GM23338 (cell line): ENCODE data around the gene SCIN. TPM values are rescaled to one million over a fixed set of nuclear protein-coding genes. Genes with fewer than 3 reads are reported as not detected.

Experiments
- ATAC-seq: fragments of 200-7000 bp; cut with Tn5 transposase; 3 replicates; pipeline ENCODE4 v1.9.1; 2020
- DNase-seq: peaks from one replicate; pipeline ENCODE4 v3.0.0-alpha.2; 2015; ENCODE audit warnings: low spot score
- H2AFZ ChIP-seq: fragments of 200-600 bp; sonication (generic); 2 replicates; pipeline ENCODE4 v1.8.0; 2016; ENCODE audit warnings: antibody characterized with exemption, mild to moderate bottlenecking, moderate library complexity
- H3F3A ChIP-seq: fragments of 200-600 bp; sonication (generic); replicated peaks from 2 replicates; pipeline ENCODE4 v1.8.0; 2017; ENCODE audit warnings: antibody characterized with exemption, mixed run types, low read depth
- H3K27ac ChIP-seq: fragments of 200-600 bp; sonication (generic); 2 replicates; pipeline ENCODE4 v1.6.1; 2016; ENCODE audit warnings: low read depth
- H3K27me3 ChIP-seq: fragments of 200-600 bp; sonication (generic); 2 replicates; pipeline ENCODE4 v1.8.0; 2016; ENCODE audit warnings: mild to moderate bottlenecking, mixed run types, moderate library complexity; ENCODE audit not compliant: insufficient read depth
- H3K36me3 ChIP-seq: fragments of 200-600 bp; sonication (generic); 2 replicates; pipeline ENCODE4 v1.8.0; 2016; ENCODE audit warnings: mild to moderate bottlenecking; ENCODE audit not compliant: insufficient read depth
- H3K4me1 ChIP-seq: fragments of 200-600 bp; sonication (generic); 2 replicates; pipeline ENCODE4 v1.8.0; 2016; ENCODE audit warnings: mild to moderate bottlenecking, moderate library complexity; ENCODE audit not compliant: insufficient read depth
- H3K4me2 ChIP-seq: fragments of 200-600 bp; sonication (generic); 2 replicates; pipeline ENCODE4 v1.7.1; 2017; ENCODE audit warnings: mixed run types
- H3K4me3 ChIP-seq: fragments of 200-600 bp; sonication (generic); 2 replicates; pipeline ENCODE4 v1.6.1; 2016; ENCODE audit warnings: mixed run types
- H3K79me2 ChIP-seq: fragments of 200-600 bp; sonication (generic); replicated peaks from 2 replicates; pipeline ENCODE4 v1.8.0; 2017; ENCODE audit warnings: mild to moderate bottlenecking; ENCODE audit not compliant: insufficient read depth
- H3K9me2 ChIP-seq: fragments of 200-600 bp; sonication (generic); 2 replicates; pipeline ENCODE4 v1.8.0; 2017; ENCODE audit not compliant: insufficient read depth
- H4K20me1 ChIP-seq: fragments of 200-600 bp; sonication (generic); replicated peaks from 2 replicates; pipeline ENCODE4 v1.8.0; 2017; ENCODE audit warnings: mild to moderate bottlenecking; ENCODE audit not compliant: insufficient read depth
- H3K27ac Mint-ChIP-seq: 2 replicates; pipeline ENCODE4 v1.8.0; 2020; ENCODE audit warnings: inconsistent platforms, mild to moderate bottlenecking, moderate library complexity, mixed read lengths
- H3K27me3 Mint-ChIP-seq: 3 replicates; pipeline ENCODE4 v1.8.0; 2022; ENCODE audit warnings: low read depth, mild to moderate bottlenecking, moderate library complexity, mixed read lengths, inconsistent platforms; ENCODE audit not compliant: insufficient read depth, poor library complexity
- H3K36me3 Mint-ChIP-seq: 3 replicates; pipeline ENCODE4 v1.8.0; 2021; ENCODE audit warnings: low read depth, mild to moderate bottlenecking, inconsistent platforms, moderate library complexity, mixed read lengths
- H3K4me1 Mint-ChIP-seq: 3 replicates; pipeline ENCODE4 v1.8.0; 2020; ENCODE audit warnings: mild to moderate bottlenecking, inconsistent platforms, mixed read lengths
- H3K4me3 Mint-ChIP-seq: 3 replicates; pipeline ENCODE4 v1.8.0; 2021; ENCODE audit warnings: moderate library complexity, mild to moderate bottlenecking, inconsistent platforms, mixed read lengths
- H3K9me3 Mint-ChIP-seq: 3 replicates; pipeline ENCODE4 v1.8.0; 2020; ENCODE audit warnings: moderate library complexity, mild to moderate bottlenecking, inconsistent platforms, mixed read lengths
- CREB1 ChIP-seq: fragments of 250-450 bp; sonication (Bioruptor Pico); IDR thresholded peaks from 2 replicates; pipeline ENCODE4 v1.5.0; 2020; ENCODE audit warnings: low read depth, mild to moderate bottlenecking, moderate library complexity
- EZH2phosphoT487 ChIP-seq: fragments of 200-600 bp; sonication (generic); IDR thresholded peaks from one replicate; pipeline ENCODE4 v1.8.1; 2018; ENCODE audit warnings: antibody characterized with exemption; ENCODE audit not compliant: unreplicated experiment
- REST ChIP-seq: IDR thresholded peaks from one replicate; pipeline ENCODE4 v1.6.1; 2018; ENCODE audit warnings: antibody characterized with exemption; ENCODE audit not compliant: unreplicated experiment
- STAT1 ChIP-seq: IDR thresholded peaks from one replicate; pipeline ENCODE4 v1.6.1; 2016; ENCODE audit warnings: antibody characterized with exemption; ENCODE audit not compliant: unreplicated experiment
- ZNF114 ChIP-seq: fragments of 250-450 bp; sonication (Bioruptor Pico); IDR thresholded peaks from 2 replicates; pipeline ENCODE4 v1.5.0; 2020; ENCODE audit warnings: mild to moderate bottlenecking, moderate library complexity
- ZNF331 ChIP-seq: fragments of 250-450 bp; sonication (Bioruptor Pico); IDR thresholded peaks from 2 replicates; pipeline ENCODE4 v1.5.0; 2020; ENCODE audit warnings: low read depth, mild to moderate bottlenecking, moderate library complexity
- ZNF462 ChIP-seq: fragments of 250-450 bp; sonication (Bioruptor Pico); IDR thresholded peaks from 2 replicates; pipeline ENCODE4 v1.5.0; 2020; ENCODE audit warnings: mild to moderate bottlenecking, moderate library complexity
- polyA plus RNA-seq: library from polyadenylated mRNA; unstranded; fragments of >200 nt; fragmentation: Nextera tagmentation; extraction: Ambion mirVana; gene quantifications from 2 replicates; pipeline ENCODE4 v1.2.1, GENCODE V29; 2016
- total RNA-seq: library from RNA; depleted of rRNA; stranded (reverse); fragments of >200 nt; shearing (Covaris generic); gene quantifications from 2 replicates; pipeline ENCODE4 v1.2.3, GENCODE V29; 2014

SCIN gene
- total and polyA plus RNA-seq, 2 experiments from 2014 or later: 0.80 to 0.92 TPM

GRCh38 chr7:12646139-12646538, 75.6 kb downstream of the SCIN start:
- no peak overlapping the region for H3K27ac ChIP-seq
- no peaks in the 10 kb centered on the region for H3K36me3 ChIP-seq
- Mint-ChIP-seq H3K27me3 (no peaks in the 10 kb centered on the region), H3K27ac (no peak overlapping the region), H3K36me3 (no peaks in the 10 kb centered on the region), H3K9me3 (no peaks in the 10 kb centered on the region), H3K4me3 (no peak overlapping the region), H3K4me1 (peaks cover 18% of the 10 kb centered on the region)
- H4K20me1 ChIP-seq: no peaks in the 10 kb centered on the region
- no peak overlapping the region for H2AFZ ChIP-seq
- TF ChIP-seq STAT1 (no peak), REST (no peak), EZH2phosphoT487 (no peak), ZNF114 (CRISPR knock-in tag) (no peak)
- peak; percentile 95 for ATAC-seq
- no peaks in the 10 kb centered on the region for H3K27me3 ChIP-seq
- peaks cover 20% of the 10 kb centered on the region for H3K4me1 ChIP-seq
- no peak overlapping the region for H3K4me3 ChIP-seq
- peak; percentile 61 for DNase-seq
- no peaks in the 10 kb centered on the region for H3K9me2 ChIP-seq
- H3K4me2 ChIP-seq: no peak overlapping the region
- H3K79me2 ChIP-seq: no peaks in the 10 kb centered on the region
- H3F3A ChIP-seq: no peaks in the 10 kb centered on the region

- no peaks in the 10 kb centered on the region for H3K27me3 ChIP-seq
- H3F3A ChIP-seq: no peaks in the 10 kb centered on the region
- peaks cover 20% of the 10 kb centered on the region for H3K4me1 ChIP-seq
- no peaks in the 10 kb centered on the region for H3K27me3 Mint-ChIP-seq
- H3K27ac ChIP-seq: no peak overlapping the region
- DNase-seq (no peak), ATAC-seq (no peak)
- no peaks in the 10 kb centered on the region for H3K36me3 ChIP-seq
- peaks cover 18% of the 10 kb centered on the region for H3K4me1 Mint-ChIP-seq
- peak overlapping the region; percentile 29; the same call in 1 of the 2 replicates for H3K27ac Mint-ChIP-seq
- no peaks in the 10 kb centered on the region for H3K9me3 Mint-ChIP-seq
- H2AFZ ChIP-seq: no peak overlapping the region
- H3K4me3 Mint-ChIP-seq: no peak overlapping the region
- no peaks in the 10 kb centered on the region for H3K79me2 ChIP-seq
- no peaks in the 10 kb centered on the region for H3K36me3 Mint-ChIP-seq
- H3K4me2 ChIP-seq: 0 out of 2 replicates have a peak overlapping the region, but pooled peaks have one; percentile 9
- no peaks in the 10 kb centered on the region for H4K20me1 ChIP-seq
- no peak overlapping the region for H3K4me3 ChIP-seq
- no peaks in the 10 kb centered on the region for H3K9me2 ChIP-seq
- TF ChIP-seq ZNF462 (CRISPR knock-in tag) (no peak), CREB1 (no peak), REST (no peak), ZNF331 (CRISPR knock-in tag) (no peak), ZNF114 (CRISPR knock-in tag) (no peak)
These were observed 77.1 kb downstream of the SCIN start for GRCh38 chr7:12647364-12648219.
